ENCODE results near the gene TBC1D2. TPM values are rescaled to one million over a fixed set of nuclear protein-coding genes. Genes with fewer than 3 reads are reported as not detected.
"Not testable (repeated sequence)": the region's sequence is repeated elsewhere in the genome, so short reads cannot be mapped to it uniquely, and the experiment has no call there.

The TBC1D2 gene
- total RNA-seq, 1 experiment from 2014 or later: 2.4 TPM

DNA sequence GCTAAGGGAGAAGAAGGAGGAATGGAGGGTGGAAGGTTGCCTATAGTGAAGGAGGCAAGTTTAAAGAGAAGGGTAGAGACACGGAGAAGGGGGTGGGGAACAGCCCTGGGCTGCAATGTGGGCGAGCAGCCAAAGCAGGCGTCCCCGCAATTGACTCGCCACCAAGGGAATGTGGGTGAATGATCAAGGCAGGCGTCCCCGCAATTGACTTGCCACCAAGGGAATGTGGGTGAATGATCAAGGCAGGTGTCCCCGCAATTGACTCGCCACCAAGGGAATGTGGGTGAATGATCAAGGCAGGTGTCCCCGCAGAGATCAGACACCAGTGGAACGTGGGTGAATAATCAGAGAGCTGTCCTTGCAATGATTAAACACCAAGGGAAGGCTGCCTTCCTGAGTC is 14.8 kb upstream of the TBC1D2 start:
- not testable (repeated sequence) for DNase-seq (ENCODE audit: low read depth)

- not testable (repeated sequence) for DNase-seq (ENCODE audit: low read depth)
Observed at GRCh38 chr9:98269652-98270051, 14.2 kb upstream of the TBC1D2 start.

GRCh38 chr9:98267556-98267955 is 12.1 kb upstream of the TBC1D2 start:
- not testable (repeated sequence) for DNase-seq (ENCODE audit: low read depth)

- DNase-seq (ENCODE audit: low read depth): no peak
Observed at GRCh38 chr9:98264516-98264915, 9.1 kb upstream of the TBC1D2 start.

DNA sequence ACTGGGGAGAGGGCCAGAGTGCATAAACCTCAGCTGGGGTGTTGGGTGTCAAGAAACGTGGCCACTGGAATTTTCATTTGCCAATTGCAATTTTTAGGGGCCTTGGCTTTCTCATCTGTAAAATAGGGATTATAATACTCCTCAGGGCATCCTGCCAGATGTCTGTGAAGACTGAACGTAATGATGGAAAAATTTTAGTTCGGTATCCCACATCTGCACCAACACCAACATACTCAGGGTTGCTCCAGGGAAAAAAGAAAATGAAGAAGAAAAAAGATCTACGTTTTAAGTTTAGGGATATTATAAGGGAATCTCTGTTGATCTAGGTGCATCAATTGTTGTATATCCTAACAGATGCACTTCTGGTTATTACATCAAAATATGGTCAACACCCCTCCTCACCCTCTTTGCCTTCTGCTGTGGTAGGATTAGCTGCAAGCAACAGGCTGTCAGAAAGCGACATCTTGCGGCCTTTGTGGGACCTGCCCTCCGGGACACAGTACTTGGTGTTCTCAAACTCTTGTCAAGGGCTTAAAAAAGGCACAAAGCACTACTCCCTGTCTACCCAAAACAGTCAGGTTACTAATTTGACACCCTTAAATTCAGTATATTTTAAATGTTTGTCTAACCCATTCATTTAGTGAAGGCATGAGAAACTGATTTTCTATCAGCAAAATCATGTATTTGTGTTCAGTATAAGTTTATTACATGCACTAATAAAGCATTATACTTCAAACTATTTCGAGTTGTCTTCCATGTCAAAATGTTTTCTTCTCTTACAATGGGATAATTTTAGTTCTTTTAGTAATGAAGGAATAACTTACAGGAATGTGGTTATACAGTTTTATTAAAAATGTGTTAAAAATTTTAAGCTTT is 8.3 kb upstream of the TBC1D2 start:
- peak; percentile 73 for DNase-seq (ENCODE audit: low read depth)

DNA sequence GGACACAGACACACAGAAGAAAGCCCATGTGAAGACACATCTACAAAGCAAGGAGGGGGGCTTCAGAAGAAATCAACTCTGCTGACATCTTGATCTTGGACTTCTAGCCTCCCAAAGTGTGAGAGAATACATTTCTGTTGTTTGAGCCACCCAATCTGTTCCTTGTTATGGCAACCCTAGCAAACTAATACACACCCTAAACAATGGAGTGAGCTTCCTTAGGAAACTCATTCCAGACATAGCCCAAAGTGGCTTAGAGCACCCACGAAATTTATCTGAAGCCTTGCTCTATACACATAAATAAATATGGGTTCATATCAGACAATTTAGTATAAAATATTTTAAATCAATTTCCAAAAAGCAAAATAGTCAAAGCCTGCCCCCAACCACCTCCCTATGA is 7.6 kb upstream of the TBC1D2 start:
- DNase-seq (ENCODE audit: low read depth): no peak

DNA sequence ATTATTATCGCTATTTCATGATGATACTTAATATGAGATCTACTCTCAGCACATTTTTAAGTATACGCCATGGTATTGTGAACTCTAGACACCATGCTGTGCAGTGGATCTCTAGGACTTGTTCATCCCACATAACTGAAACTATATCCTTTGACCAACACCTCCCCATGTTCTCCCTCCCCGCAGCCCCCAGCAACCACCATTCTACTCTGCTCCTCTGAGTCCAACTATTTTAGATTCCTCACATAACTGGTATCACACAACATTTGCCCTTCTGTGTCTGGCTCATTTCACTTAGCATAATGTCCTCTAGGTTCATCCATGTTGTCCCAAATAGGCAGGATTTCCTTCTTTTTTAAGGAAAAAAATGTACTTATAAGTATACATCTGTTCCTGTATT is 6.6 kb upstream of the TBC1D2 start:
- no peak for DNase-seq (ENCODE audit: low read depth)

GRCh38 chr9:98260635-98261034 is 5.2 kb upstream of the TBC1D2 start:
- DNase-seq (ENCODE audit: low read depth): no peak

GRCh38 chr9:98259791-98260190 is 4.3 kb upstream of the TBC1D2 start:
- no peak for DNase-seq (ENCODE audit: low read depth)

- no peak for DNase-seq (ENCODE audit: low read depth)
Observed at GRCh38 chr9:98256756-98257155, 1.3 kb upstream of the TBC1D2 start.

DNA sequence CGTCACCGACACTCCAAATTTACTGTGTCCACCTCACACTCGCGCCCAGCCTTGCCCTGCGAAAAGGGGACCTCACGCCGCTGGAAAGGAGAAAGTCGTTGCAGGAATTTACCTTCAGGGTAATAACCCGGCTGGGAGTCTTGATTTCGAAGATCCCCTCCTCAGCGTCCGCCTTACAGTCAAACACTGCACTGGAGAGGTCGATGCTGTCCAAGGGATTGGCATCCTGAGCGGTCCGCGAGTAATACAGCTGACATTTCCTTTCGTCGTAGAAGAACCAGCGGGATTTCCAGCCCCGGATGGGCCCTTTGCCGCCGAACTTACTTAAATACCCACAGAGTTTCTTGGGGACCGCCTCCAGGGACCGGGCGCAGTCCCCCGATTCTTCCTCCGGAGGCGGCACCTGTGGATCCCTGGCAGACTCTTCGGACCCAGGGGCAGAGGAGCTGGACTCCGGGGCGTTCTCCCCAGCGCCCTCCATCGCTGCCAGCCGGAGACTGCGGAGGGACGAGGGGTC is 330 bp downstream of the TBC1D2 start:
- peak; percentile 49 for DNase-seq (ENCODE audit: low read depth)

- DNase-seq (ENCODE audit: low read depth): no peak
Observed at GRCh38 chr9:98254228-98255060, 1.0 kb downstream of the TBC1D2 start.

- DNase-seq (ENCODE audit: low read depth): no peak
Observed at GRCh38 chr9:98253565-98253964, 1.9 kb downstream of the TBC1D2 start.

GRCh38 chr9:98251551-98251950 is 3.9 kb downstream of the TBC1D2 start:
- DNase-seq (ENCODE audit: low read depth): peak; percentile 69

DNA sequence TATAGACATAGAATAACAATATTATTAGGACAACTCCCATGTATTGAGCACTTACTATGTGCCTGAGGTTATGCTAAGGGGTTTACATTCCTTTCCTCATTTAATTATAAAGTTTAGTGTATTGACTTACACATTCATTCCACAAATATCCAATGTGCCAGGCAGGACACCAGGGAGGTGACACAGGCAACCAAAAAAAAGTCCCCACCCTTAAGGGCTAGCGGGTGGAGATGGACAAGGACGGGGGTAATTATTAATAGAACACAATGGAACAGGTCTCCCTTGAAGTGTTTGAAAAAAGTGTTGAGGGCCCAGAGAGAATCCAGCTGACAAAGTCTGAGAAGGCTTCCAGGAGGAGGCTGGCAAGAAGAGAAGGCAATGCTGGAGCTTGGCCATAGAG is 5.7 kb downstream of the TBC1D2 start:
- no peak for DNase-seq (ENCODE audit: low read depth)

GRCh38 chr9:98248737-98249474 is 6.5 kb downstream of the TBC1D2 start:
- peak; percentile 16 for DNase-seq (ENCODE audit: low read depth)

- DNase-seq (ENCODE audit: low read depth): no peak
Observed at GRCh38 chr9:98247831-98248657, 7.4 kb downstream of the TBC1D2 start.

- DNase-seq (ENCODE audit: low read depth): no peak
Observed at GRCh38 chr9:98242426-98242825, 13.0 kb downstream of the TBC1D2 start.

DNA sequence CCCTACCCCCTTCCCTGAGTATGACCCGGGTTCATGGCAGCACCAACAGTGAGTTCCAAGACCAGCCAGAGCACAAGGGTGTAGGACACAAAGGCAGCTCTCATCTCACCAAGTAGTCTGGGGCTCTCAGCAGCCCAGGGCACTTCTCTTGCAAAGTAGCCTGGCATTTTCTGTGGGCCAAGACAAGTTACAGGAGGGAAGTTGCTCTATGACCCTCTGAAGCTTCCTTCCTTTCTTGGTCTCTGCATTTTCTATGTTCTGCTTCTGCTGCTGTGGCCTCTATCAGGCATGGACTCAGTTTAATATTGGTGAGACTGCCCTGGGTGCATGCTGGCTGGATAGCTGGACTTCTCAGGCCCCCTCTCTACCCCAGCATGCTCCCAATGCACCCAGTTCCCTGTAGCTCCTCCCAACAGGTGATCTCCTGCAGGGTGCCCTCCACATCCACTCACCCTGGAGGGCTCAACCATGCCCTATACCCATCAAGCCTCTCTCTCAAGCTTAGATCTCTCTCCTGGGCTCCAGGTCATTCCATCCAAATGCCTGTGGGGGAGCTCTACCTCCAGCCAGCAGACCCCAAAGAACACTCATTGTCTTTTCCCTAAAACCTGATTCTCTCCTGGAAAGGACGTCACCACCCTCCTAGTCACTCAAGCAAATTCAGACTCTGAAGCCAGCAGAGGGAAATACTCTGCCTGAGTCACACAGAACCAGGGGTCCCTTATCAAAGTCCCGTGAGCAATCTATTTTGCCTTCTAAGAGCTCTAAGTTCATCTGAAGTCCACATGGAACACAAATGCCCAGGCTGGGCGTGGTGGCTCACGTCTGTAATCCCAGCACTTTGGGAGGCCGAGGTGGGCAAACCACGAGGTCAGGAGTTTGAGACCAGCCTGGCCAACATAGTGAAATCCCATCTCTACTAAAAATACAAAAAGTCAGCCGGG is 13.8 kb downstream of the TBC1D2 start:
- DNase-seq (ENCODE audit: low read depth): no peak

GRCh38 chr9:98240475-98240874 is 15.0 kb downstream of the TBC1D2 start:
- DNase-seq (ENCODE audit: low read depth): no peak

Data from RPMI7951 (cell line).